GM23248 (cell line): ENCODE results near the gene ZNF532.

Source experiments
- EZH2 ChIP-seq: fragments of 200-600 bp; sonication (generic); IDR thresholded peaks from 2 replicates; pipeline ENCODE4 v1.6.1; 2018; ENCODE audit warnings: antibody characterized with exemption, mild to moderate bottlenecking; ENCODE audit not compliant: insufficient read depth, poor library complexity, severe bottlenecking
- EZH2phosphoT487 ChIP-seq: fragments of 200-600 bp; sonication (generic); IDR thresholded peaks from 2 replicates; pipeline ENCODE4 v1.6.1; 2018; ENCODE audit warnings: antibody characterized with exemption, moderate library complexity, mild to moderate bottlenecking, low read depth; ENCODE audit not compliant: insufficient read depth

DNA sequence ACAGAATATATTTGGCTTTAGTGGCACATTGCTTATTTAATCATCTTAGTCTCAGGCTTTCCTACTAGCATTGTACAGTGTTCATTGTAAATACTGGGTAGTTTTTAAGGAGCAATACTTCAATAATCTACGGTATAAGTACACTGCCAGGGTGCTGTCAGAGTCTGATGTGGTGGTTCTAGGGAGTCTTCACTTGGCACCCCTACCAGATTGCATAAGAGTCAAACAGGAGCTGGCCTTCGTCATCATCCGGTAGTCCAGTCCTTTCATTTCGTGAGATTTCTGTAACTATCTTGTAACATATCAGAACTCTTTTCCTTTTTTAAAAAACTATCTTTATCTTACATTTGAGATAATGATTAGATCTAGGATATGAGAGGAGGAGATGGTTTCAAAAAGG, 91.1 kb downstream of the ZNF532 start:
- no peak for TF ChIP-seq EZH2
- TF ChIP-seq EZH2phosphoT487: no peak
